DND-41 (cell line): ENCODE data around the gene MRAP.

Source experiments
- ATAC-seq: fragments of 200-7000 bp; cut with Tn5 transposase; 3 replicates; pipeline ENCODE4 v1.9.1; 2021; ENCODE audit warnings: low read depth; ENCODE audit not compliant: insufficient read depth
- DNase-seq: peaks from one replicate; pipeline ENCODE4 v3.0.0-alpha.2; 2020
- H2AFZ ChIP-seq: 2 replicates; pipeline ENCODE4 v1.6.0; 2012; ENCODE audit warnings: low read depth, low read length
- H3K27ac ChIP-seq: 2 replicates; pipeline ENCODE4 v1.5.1; 2012; ENCODE audit warnings: low read length, inconsistent platforms
- H3K27me3 ChIP-seq: fragments of 200-600 bp; sonication (generic); 2 replicates; pipeline ENCODE4 v1.6.0; 2012; ENCODE audit warnings: low read length, mild to moderate bottlenecking, inconsistent platforms; ENCODE audit not compliant: insufficient read depth, poor library complexity
- H3K36me3 ChIP-seq: 2 replicates; pipeline ENCODE4 v1.5.1; 2012; ENCODE audit warnings: low read length, inconsistent platforms; ENCODE audit not compliant: insufficient read depth
- H3K4me1 ChIP-seq: 2 replicates; pipeline ENCODE4 v1.5.1; 2012; ENCODE audit warnings: mild to moderate bottlenecking, low read length; ENCODE audit not compliant: insufficient read depth
- H3K4me2 ChIP-seq: 2 replicates; pipeline ENCODE4 v1.6.0; 2012; ENCODE audit warnings: mild to moderate bottlenecking, moderate library complexity, low read length, inconsistent platforms; ENCODE audit not compliant: insufficient read depth
- H3K4me3 ChIP-seq, 2 experiments: fragments of 200-600 bp in 1 of 2; shearing (Covaris generic) in 1 of 2; 2 replicates each; pipeline ENCODE4 v1.5.1; 2012 to 2016; ENCODE audit warnings: inconsistent platforms in 2 of 2, low read length in 2 of 2, mild to moderate bottlenecking in 2 of 2, low read depth in 1 of 2, moderate library complexity in 1 of 2
- H3K79me2 ChIP-seq: 2 replicates; pipeline ENCODE4 v1.6.0; 2012; ENCODE audit warnings: low read length, inconsistent platforms; ENCODE audit not compliant: insufficient read depth
- H3K9ac ChIP-seq: 2 replicates; pipeline ENCODE4 v1.6.0; 2012; ENCODE audit warnings: low read depth, mild to moderate bottlenecking, inconsistent platforms, low read length, moderate library complexity
- H3K9me3 ChIP-seq: 2 replicates; pipeline ENCODE4 v1.5.1; 2012; ENCODE audit warnings: low read length, moderate library complexity, mild to moderate bottlenecking, inconsistent platforms; ENCODE audit not compliant: insufficient read depth, severe bottlenecking
- H4K20me1 ChIP-seq: 2 replicates; pipeline ENCODE4 v1.6.0; 2012; ENCODE audit warnings: low read length; ENCODE audit not compliant: insufficient read depth
- CTCF ChIP-seq: IDR thresholded peaks from 2 replicates; pipeline ENCODE4 v1.5.1; 2012; ENCODE audit warnings: borderline replicate concordance, low read length, moderate library complexity, mild to moderate bottlenecking; ENCODE audit not compliant: poor library complexity, severe bottlenecking; ENCODE audit errors: extremely low read depth
- EZH2 ChIP-seq: IDR thresholded peaks from 3 replicates; pipeline ENCODE4 v1.6.1; 2012; ENCODE audit warnings: borderline replicate concordance, low read depth, mild to moderate bottlenecking, moderate library complexity, low read length, inconsistent platforms; ENCODE audit not compliant: severe bottlenecking

Gene MRAP

GRCh38 chr21:32320726-32321125 is 22.1 kb downstream of the MRAP start:
- Histone ChIP-seq H3K4me1 (no peaks in the 10 kb centered on the region), H3K9me3 (no peaks in the 10 kb centered on the region), H4K20me1 (peaks cover 9% of the 10 kb centered on the region; the same call in 1 of the 2 replicates), H3K79me2 (no peaks in the 10 kb centered on the region), H3K36me3 (peaks cover 97% of the 10 kb centered on the region), H3K27ac (no peak overlapping the region), H3K4me3 (no peak overlapping the region), H3K9ac (no peak overlapping the region), H3K27me3 (no peaks in the 10 kb centered on the region), H2AFZ (no peak overlapping the region), H3K4me2 (no peak overlapping the region)
- DNase-seq, result no peak
- no peak for TF ChIP-seq CTCF
- TF ChIP-seq EZH2, result no peak
- no peak for ATAC-seq

DNA sequence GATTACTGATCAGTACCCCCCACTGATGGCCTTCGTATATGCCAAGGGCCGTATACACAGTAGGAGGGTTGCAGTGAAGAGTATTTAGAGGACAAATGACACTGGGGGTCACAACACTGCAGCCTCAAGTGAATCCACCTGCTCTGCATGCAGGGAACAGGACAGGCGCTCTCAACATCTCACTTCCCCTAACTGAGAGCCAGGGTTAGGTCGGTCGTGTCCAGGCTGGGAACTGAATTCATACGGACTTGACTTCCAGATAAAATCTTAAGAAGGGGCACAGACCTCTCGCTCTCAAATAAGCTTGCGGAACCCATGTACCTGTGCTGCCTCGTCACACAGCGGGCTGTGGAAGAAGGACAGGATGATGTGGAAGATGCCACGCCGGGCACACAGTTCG is 22.8 kb downstream of the MRAP start:
- Histone ChIP-seq H3K27me3 (no peaks in the 10 kb centered on the region), H3K36me3 (peaks cover 97% of the 10 kb centered on the region), H3K9me3 (no peaks in the 10 kb centered on the region), H3K4me2 (no peak overlapping the region), H3K4me1 (no peaks in the 10 kb centered on the region), H3K79me2 (no peaks in the 10 kb centered on the region), H2AFZ (no peak overlapping the region), H3K9ac (no peak overlapping the region), H3K4me3 (no peak overlapping the region), H3K27ac (no peak overlapping the region), H4K20me1 (peaks cover 9% of the 10 kb centered on the region; the same call in 1 of the 2 replicates)
- ATAC-seq (no peak), DNase-seq (no peak)
- TF ChIP-seq CTCF, result no peak
- no peak for TF ChIP-seq EZH2

DNA sequence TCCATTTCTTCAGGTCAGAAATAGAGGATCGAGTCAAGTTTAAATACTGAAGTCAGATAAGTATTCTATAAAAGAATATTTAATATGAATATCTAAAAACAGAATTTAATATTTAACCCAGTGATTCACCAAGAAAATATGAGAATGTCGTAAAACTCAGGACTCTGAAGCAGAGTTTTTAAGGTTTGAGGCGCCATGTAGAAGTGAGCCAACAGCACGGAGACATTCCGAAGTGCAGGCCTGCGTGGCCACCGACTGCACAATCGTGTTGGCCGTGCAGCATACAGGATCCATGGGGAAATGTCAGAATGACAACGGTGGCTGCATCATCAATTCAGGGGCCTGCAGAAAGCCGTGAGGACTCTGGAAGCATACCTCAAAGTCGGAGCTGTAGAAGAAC is 23.4 kb downstream of the MRAP start:
- no peak overlapping the region for H2AFZ ChIP-seq
- H3K4me2 ChIP-seq, result no peak overlapping the region
- no peak overlapping the region for H3K4me3 ChIP-seq
- no peaks in the 10 kb centered on the region for H3K9me3 ChIP-seq
- H3K27me3 ChIP-seq, result no peaks in the 10 kb centered on the region
- TF ChIP-seq EZH2 (no peak), CTCF (no peak)
- ATAC-seq (no peak), DNase-seq (no peak)
- no peaks in the 10 kb centered on the region for H3K4me1 ChIP-seq
- H3K9ac ChIP-seq, result no peak overlapping the region
- peaks cover 9% of the 10 kb centered on the region; the same call in 1 of the 2 replicates for H4K20me1 ChIP-seq
- H3K36me3 ChIP-seq, result peaks cover 95% of the 10 kb centered on the region
- H3K79me2 ChIP-seq, result no peaks in the 10 kb centered on the region
- H3K27ac ChIP-seq, result no peak overlapping the region

GRCh38 chr21:32322676-32323075 is 24.0 kb downstream of the MRAP start:
- H4K20me1 ChIP-seq, result peaks cover 4% of the 10 kb centered on the region; the same call in 1 of the 2 replicates
- DNase-seq (no peak), ATAC-seq (no peak)
- H3K79me2 ChIP-seq, result no peaks in the 10 kb centered on the region
- no peak overlapping the region for H3K27ac ChIP-seq
- H3K27me3 ChIP-seq, result no peaks in the 10 kb centered on the region
- H3K9ac ChIP-seq, result no peak overlapping the region
- no peaks in the 10 kb centered on the region for H3K9me3 ChIP-seq
- H3K4me3 ChIP-seq, result no peak overlapping the region
- TF ChIP-seq EZH2 (no peak), CTCF (no peak)
- peaks cover 95% of the 10 kb centered on the region for H3K36me3 ChIP-seq
- no peak overlapping the region for H3K4me2 ChIP-seq
- H3K4me1 ChIP-seq, result no peaks in the 10 kb centered on the region
- H2AFZ ChIP-seq, result no peak overlapping the region
